Middle frontal gyrus (tissue), 1 donor: ENCODE results near the gene DNAH9.

Experiments used
- DNase-seq: peaks from one replicate; pipeline ENCODE4 v3.0.0-alpha.2; 2015; ENCODE audit warnings: low spot score; ENCODE audit errors: extremely low spot score

The DNAH9 gene

DNA sequence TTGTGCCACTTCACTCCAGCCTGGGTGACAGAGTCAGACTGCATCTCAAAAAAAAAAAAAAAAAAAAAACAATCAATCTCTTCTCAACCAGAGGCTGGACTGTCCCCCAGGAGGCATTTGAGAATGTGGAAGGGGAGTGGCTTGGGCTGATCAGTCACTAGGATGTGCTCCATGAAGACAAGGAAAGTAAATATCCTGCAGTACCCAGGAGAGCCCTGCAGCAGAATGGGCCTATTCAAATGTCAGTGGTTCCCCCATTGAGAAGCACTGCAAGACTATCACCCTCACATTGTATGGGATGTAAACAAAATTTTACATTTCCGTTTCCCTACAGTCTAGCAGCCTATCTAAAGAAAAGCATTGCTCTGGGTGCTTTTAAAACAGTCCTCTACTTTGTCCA is 70.3 kb downstream of the DNAH9 start:
- DNase-seq: no peak

DNA sequence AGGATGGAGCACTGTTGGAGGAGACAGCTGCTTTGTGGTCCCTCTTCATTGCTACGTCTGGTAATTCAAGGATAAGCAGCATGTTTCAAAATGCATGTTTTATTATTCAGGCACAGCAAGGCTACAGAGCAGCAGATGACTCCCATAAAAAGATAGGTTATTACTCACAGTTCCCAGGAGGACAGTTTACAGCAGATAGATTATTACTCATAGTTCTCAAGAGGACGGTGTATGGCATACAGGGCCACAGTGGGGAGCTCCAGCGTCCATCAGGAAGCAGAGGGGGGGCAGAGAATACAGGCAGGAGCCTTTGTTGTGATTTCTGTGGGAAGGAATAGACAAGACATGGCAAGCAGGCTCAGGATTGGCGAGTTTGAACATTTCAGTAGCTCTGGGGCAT is 72.9 kb downstream of the DNAH9 start:
- no peak for DNase-seq

DNA sequence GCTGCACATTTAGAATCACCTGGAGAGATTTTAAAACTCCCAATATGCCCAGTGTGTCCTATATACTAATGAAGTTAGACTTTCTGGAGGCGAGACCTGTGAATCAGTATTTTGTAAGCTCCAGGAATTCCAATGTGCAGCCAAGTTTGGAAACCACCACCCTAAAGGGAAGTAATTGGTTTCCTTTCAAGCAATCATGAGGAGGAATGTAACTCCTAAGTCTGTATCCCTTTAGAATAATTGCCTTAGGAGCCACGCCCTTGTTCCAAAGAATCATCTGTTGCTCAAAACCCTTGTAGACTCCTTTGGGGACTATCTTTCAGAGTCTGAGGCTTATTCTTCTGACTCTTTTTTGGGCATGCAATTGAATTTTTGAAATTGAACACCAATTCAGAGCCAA is 84.4 kb downstream of the DNAH9 start:
- DNase-seq: no peak

DNA sequence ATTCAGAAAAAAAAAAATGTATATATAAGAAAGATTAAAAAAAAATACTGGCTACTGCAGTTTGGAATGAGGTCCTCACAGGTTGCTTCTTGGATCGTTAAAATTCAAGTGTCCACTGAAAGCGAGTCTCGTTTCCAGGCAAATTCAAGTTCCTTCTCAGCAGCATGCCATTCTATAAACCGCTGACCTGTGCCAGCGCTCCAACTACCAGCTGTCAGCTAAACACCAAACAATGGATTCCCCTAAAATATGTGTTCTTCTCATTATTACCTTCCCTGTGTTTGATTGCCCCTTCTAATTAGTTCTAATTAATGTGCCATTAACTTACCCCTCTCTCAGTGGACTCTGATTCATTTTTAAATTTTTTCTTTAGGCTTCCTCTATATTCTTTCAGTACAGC is 92.4 kb downstream of the DNAH9 start:
- no peak for DNase-seq

DNA sequence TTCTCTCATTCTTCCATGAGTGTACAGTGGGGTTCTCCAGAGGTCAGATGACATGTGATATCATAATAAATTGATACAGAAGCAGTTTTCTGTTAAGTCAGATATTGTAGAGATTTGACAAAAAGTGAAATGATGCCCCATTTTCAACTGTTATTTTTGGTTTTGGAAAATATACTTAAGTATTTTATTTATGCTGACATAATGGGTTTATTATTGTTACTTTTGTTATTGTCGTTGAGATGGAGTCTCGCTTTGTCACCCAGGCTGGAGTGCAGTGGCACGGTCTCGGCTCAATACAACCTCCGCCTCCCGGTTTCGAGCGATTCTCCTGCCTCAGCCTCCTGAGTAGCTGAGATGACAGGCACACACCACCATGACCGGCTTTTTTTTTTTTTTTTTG is 94.4 kb downstream of the DNAH9 start:
- no peak for DNase-seq

DNA sequence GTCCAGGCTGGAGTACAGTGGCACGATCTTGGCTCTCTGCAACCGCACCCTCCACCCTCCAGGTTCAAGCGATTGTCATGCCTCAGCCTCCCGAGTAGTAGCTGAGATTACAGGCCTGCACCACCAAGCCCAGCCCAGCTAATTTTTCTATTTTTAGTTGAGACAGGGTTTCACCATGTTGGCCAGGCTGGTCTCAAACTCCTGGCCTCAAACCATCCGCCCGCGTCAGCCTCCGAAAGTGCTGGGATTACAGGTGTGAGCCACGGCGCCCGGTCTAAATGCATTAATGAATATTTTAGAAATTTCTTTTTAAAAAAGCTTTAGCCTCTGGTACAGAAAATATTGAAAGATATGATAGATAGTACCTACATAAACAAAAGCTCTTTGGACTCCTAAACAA is 95.0 kb downstream of the DNAH9 start:
- no peak for DNase-seq

DNA sequence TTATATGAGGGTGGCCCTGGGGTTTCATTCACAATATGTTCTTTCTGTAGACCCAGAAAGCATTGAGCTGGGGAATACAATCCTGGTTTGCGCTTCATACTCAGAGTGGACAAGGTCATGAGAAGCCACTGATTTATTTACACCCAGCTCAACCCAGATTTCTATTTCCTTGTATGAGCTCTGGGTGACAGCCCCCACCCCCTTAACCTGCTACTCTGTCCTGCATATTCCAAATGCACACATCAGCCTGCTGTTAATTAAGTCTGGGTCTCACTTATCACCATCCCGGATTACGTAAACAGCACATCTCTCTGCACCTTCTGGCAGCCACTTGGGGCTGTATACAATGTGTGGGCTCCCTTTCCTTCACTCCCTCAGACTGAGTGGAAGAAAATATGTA is 102.4 kb downstream of the DNAH9 start:
- DNase-seq: no peak

DNA sequence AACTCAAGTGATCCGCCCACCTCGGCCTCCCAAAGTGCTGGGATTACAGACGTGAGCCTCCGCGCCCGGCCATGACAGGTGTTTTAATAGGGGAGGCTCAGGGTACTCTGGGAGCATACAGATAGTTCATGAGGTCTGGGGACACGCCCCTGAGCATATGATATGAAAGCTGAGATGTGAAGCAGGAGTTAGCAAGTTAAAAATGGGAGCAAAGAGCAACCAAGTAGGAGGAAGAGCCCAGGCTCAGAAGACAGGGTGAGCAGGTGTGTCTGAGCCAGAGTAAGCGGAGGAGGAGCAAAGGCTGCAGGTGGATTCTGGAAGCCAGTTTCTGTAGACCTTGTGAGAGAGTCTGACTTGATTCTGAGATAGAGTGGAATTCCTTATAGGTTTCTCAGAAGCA is 103.6 kb downstream of the DNAH9 start:
- DNase-seq: no peak

DNA sequence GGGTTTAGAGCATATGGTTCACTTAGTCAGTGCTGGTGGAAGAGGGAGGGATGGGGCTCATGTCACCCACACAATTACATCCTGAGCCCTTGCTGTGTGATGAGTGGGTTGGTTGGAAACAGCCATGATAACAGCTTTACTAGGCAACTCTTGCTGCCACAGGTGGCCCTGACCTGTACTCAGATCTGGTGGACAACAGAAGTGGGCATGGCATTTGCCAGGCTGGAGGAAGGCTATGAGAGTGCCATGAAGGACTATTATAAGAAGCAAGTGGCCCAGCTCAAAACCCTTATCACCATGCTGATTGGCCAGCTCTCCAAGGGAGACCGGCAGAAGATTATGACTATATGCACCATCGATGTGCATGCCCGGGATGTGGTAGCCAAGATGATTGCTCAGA is 105.8 kb downstream of the DNAH9 start:
- no peak for DNase-seq

DNA sequence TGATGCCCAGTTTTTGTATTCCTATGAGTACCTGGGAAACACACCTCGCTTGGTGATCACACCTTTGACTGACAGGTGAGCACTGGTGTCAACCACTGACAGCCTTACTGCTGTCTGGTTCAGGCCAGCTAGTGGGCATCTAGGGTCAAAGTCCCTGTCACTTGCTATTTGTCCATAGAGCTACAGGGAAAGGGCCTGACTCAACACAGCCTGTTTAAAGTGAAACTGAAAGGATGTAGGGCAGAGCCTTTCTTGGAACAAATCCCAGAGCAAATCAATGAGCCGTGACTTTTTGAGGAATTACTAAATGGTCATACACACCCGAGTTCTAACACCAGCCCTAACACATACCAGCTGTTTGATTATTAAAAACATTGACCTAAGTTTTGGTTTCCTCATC is 106.8 kb downstream of the DNAH9 start:
- no peak for DNase-seq

DNA sequence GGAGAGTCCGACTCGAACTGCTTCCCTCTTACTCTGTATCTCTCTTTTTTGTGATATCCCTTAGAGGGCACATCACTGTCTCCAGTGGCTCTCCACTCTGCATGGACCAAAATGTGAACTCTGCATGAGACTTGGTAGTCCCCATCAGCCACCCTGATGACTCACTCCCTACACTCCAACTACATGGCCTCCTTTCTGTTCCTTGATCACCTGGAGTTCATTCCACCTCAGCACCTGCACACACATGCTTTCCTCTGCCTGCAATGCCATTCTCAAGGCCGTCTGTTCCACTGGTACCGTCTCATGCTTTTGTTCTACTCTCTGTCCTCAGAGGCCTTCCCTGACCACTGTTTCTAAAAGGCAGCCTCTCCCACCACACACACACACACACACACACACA is 109.3 kb downstream of the DNAH9 start:
- no peak for DNase-seq

DNA sequence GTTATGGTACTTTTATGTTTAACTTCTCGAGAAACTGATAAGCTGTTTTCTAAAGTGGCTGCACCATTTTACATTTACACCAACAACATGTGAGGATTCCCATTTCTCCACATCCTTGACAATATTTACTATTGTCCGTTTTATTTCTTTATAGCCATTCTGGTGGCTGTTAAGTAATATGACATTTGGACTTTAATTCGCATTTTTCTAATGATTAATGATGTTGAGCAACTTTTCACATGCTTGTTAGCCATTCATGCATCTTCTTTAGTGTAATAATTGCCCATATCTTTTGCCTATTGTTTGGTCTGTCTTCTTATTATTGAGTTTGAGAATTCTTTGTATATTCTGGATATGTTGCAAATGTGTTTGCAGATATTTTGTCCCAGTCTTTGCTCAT is 114.2 kb downstream of the DNAH9 start:
- no peak for DNase-seq

DNA sequence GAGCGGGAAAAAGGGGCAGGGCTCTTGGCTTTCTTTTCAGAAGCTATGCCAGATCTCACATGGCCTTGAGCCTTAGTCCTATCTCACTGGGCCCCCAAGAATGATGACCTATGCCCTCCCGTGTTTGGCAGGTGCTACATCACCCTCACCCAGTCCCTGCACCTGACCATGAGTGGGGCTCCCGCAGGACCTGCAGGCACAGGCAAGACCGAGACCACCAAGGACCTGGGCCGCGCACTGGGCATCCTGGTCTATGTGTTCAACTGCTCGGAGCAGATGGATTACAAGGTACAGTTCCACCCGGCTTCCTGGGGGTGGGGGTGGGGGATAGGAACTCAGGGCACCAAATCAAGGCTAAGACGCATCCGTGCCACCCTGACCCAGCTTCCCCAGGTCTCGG is 120.9 kb downstream of the DNAH9 start:
- no peak for DNase-seq

DNA sequence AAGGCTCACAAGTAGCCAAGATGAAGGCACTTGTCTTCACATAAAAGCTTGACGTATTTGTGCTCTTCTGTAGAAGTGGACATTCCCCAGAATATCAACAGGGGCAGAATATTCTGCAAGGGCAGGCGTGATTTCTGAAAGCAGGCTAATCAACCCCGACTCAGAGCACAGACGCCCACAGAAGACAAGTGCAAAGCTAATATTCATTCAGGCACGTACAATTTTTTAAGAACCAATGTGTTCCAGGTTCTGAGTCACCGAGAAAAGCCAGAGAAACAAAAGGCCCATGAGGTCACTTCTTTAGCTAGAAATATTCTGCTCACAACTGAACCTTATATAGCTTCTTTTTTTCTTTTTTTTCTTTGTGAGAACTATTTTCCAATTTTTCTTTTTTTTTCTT is 121.6 kb downstream of the DNAH9 start:
- no peak for DNase-seq

DNA sequence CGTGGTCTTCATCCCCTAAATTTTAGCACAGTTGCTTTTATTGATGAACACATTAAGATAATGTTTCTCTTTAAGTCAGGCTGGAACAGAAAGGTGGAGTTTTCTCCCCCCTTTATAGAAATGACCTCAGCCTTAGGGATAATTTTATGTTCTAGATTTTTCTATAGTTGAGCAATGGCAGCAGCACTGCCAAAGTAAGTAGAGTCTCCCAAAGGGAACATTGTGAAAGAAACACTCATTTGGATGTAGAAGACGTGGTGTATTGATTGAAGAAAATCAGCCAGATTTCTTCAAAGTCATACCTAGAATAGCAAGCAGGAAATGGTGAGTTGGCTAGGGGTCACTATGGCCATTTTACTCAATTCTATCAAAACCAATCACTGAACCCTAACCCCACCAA is 122.5 kb downstream of the DNAH9 start:
- DNase-seq: no peak

DNA sequence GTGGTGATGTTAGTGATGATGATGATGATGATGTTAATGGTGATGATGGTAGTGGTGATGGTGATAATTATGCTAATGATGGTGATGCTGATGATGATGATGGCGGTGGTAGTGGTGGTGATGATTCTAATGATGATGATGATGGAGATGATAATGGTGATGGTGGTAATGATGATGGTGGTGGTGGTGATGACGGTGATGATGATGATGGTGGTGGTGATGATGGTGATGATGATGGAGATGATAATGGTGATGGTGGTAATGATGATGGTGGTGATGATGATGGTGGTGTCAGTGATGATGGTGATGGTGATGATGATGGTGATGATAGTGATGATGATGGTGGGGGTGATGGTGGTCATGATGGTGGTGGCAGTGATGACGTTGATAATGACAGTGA is 132.5 kb downstream of the DNAH9 start:
- DNase-seq: no peak

DNA sequence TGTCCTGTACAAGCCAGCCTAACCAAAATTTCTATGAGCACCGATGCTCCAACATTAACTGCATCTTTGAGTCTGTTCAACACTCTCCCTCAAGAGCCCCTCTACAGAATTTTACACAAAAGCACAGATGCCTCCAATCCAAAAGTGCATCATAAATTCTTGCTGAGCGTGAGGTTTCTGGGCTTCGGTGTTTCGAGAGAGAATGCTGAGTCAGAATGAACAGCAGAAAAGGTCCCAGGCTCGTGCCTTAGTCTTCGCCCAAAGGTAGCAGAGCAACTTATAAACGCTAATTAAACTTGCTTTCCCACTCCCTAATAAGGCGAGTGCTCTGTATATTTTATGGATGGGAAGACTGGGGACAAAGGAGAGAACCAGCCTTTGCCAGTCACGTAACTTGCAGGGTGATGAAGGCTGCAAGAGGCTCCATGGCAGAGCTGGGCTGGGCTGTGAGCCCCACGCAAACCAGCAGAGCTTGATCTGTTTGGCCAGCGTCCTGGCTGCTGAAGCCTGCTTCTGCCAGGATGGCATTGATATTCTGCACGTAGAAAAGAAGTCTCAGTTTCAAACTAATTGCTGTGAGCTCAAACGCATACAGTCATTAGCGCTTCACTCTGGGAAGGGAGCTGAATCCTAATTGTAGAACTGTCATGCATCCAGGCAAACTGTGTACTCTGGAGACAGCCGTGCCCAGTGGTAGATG is 138.5 kb downstream of the DNAH9 start:
- no peak for DNase-seq

DNA sequence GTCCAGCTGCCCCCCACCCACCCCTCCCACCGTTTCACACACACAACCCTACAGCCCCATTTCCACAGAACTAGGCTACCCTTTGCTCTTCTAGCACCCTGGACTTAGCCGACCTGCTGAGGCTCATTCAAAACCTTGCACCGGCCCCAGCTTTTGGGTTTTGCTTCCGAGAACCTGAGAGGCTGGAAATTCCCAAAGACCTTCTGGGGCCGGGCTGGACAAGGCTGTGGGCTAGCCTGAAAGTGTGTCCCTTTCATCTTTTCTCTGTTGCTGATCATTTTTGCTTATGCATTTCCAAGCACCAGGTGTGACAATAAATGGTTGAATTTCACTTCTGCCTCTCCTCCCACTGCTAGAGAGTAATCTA is 139.0 kb downstream of the DNAH9 start:
- no peak for DNase-seq

DNA sequence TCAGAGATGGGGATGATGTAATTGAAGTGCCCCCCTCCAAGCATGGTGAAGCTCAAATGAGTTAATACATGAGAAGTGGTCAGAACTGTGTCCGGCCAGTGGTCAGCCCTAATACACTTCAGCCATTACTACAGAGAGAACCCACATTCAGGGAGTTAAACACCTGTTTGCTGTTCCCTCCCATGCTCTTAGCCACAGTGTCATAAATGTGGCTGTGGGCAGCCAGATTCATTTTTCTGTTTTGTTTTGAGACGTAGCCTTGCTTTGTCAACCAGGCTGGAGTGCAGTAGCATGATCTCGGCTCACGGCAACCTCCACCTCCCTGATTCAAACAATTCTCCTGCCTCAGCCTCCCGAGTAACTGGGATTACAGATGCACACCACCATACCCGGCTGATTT is 139.9 kb downstream of the DNAH9 start:
- DNase-seq: no peak

DNA sequence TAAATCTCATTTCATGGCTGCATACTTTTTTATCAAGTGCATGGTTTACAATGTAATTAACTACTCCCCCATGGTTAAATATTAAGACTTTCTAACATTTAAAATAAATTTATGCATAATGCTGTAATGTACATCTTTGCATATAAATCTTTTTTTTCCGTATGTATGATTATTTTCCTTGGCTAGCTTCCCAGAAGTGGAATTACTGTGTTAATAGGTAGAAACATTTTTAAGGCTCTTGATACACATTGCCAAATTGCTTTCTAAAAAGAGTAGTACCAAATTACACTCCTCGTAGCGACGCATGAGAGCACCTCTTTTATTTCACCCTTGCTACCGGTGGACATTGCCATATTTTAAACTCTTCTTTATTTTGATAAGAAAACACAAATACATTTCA is 141.1 kb downstream of the DNAH9 start:
- DNase-seq: no peak

DNA sequence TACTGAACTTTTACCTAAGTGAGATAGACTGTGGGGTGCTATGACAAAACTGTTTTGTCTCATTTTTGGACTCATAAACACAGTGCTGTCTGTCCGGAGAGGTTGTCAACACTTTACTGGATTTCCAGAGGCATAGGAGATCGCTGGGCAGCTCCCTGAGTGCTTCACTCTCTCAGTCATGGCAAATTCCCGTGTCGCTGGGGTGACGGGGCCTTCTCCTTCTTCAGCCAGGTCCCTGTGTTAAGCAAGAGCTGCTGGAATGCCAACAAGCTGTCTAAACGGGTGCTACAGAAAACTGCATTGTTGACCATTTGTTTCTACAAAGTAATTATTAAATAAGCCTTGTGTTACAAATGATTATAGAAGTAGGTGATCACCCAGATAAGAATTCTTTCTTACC is 141.6 kb downstream of the DNAH9 start:
- no peak for DNase-seq

DNA sequence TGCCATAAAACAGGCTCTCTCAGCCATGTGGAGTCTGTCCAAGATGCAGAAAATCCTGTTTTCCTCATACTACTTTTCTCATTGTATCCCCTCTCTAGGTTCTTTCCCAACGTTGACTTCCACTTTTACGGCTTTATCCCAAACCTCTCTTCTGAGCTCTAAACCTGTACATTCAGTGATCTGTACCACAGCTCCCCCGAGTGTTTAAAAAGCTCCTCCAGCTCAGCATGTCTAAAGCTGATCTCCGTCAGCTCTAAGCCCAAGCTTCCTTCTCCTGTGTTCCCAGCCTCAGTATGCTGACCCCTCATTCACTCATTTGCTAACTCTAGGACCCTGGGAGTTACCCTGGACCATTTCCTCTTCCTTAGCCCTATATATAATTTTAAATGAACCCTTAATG is 144.6 kb downstream of the DNAH9 start:
- no peak for DNase-seq

DNA sequence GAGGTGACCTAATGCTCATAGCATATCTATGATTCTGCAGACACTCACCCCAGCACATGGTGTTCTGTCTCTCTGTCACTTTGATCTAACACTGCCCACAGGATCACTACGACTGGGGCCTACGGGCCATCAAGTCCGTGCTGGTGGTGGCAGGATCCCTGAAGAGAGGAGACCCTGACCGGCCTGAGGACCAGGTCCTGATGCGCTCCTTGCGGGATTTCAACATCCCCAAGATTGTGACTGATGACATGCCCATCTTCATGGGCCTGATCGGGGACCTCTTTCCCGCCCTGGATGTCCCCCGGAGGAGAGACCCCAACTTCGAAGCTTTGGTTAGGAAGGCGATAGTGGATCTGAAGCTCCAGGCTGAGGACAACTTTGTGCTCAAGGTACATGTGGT is 146.4 kb downstream of the DNAH9 start:
- DNase-seq: no peak

DNA sequence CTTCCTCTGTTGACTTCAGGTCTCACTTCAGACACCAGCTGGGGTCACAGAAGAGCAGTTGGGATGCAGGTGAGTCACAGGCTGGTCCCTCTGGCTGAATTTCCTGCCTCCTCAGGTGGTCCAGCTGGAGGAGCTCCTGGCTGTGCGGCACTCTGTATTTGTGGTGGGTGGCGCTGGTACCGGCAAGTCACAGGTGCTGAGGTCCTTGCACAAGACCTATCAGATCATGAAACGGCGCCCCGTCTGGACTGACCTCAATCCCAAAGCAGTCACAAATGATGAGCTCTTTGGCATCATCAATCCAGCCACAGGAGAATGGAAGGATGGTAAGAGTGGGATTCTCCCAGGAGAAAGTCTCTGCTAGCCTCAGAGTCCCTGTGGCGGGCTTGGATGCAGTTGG is 149.2 kb downstream of the DNAH9 start:
- DNase-seq: no peak
